BJ (cell line): ENCODE data around the gene SH3BP4. TPM values are rescaled to one million over a fixed set of nuclear protein-coding genes. Genes with fewer than 3 reads are reported as not detected.

Experiments used
- CTCF ChIA-PET: fragments of 350-600 bp; formaldehyde crosslinking; extraction: SDS; loops from one replicate; lab custom pipeline; 2021; ENCODE audit warnings: antibody characterized with exemption, inconsistent platforms; lab: Yijun Ruan, JAX
- POLR2A ChIA-PET: fragments of 300-600 bp; sonication (Branson Sonifier 250); formaldehyde crosslinking; extraction: SDS; loops from one replicate; lab custom pipeline; 2021; ENCODE audit warnings: antibody characterized with exemption; lab: Charles Lee
- DNase-seq: peaks from one replicate; pipeline ENCODE4 v3.0.0-alpha.2; 2011; ENCODE audit warnings: low read depth
- H3K27me3 ChIP-seq: 2 replicates; pipeline ENCODE4 v1.6.0; 2011; ENCODE audit warnings: low read length; ENCODE audit not compliant: control insufficient read depth, insufficient read depth
- H3K36me3 ChIP-seq: 2 replicates; pipeline ENCODE4 v1.5.1; 2011; ENCODE audit warnings: low read length; ENCODE audit not compliant: control insufficient read depth, insufficient read depth
- H3K4me3 ChIP-seq: 2 replicates; pipeline ENCODE4 v1.5.1; 2011; ENCODE audit warnings: low read depth, mild to moderate bottlenecking, control low read depth, low read length
- CTCF ChIP-seq: IDR thresholded peaks from 2 replicates; pipeline ENCODE4 v1.5.1; 2011; ENCODE audit warnings: low read depth, mild to moderate bottlenecking, control low read depth, inconsistent platforms, low read length, moderate library complexity; ENCODE audit not compliant: insufficient read depth
- polyA plus RNA-seq: library from polyadenylated mRNA; depleted of rRNA; stranded (reverse); fragments of >200 nt; gene quantifications from 2 replicates; pipeline ENCODE4 v1.2.3, GENCODE V29; 2011

Gene SH3BP4
- polyA plus RNA-seq, 1 experiment: 106 TPM

GRCh38 chr2:235031686-235032373 is 80.0 kb downstream of the SH3BP4 start:
- no peak for DNase-seq
- H3K4me3 ChIP-seq: no peak overlapping the region
- CTCF ChIA-PET: no interaction called here
- no peaks in the 10 kb centered on the region for H3K27me3 ChIP-seq
- POLR2A ChIA-PET: no interaction called here
- no peak for TF ChIP-seq CTCF
- H3K36me3 ChIP-seq: peaks cover 17% of the 10 kb centered on the region

- no peak overlapping the region for H3K4me3 ChIP-seq
- no peak for TF ChIP-seq CTCF
- CTCF ChIA-PET: no interaction called here
- DNase-seq: no peak
- peaks cover 19% of the 10 kb centered on the region for H3K36me3 ChIP-seq
- POLR2A ChIA-PET: no interaction called here
- H3K27me3 ChIP-seq: no peaks in the 10 kb centered on the region
Observed at GRCh38 chr2:235032466-235032865, 80.6 kb downstream of the SH3BP4 start.

GRCh38 chr2:235032949-235033348 is 81.1 kb downstream of the SH3BP4 start:
- CTCF ChIA-PET: no interaction called here
- no peak for DNase-seq
- H3K36me3 ChIP-seq: peaks cover 19% of the 10 kb centered on the region
- TF ChIP-seq CTCF: no peak
- POLR2A ChIA-PET: no interaction called here
- H3K27me3 ChIP-seq: no peaks in the 10 kb centered on the region
- no peak overlapping the region for H3K4me3 ChIP-seq

GRCh38 chr2:235034265-235035118 is 82.7 kb downstream of the SH3BP4 start:
- Histone ChIP-seq H3K4me3 (no peak overlapping the region), H3K27me3 (no peaks in the 10 kb centered on the region), H3K36me3 (peaks cover 22% of the 10 kb centered on the region)
- no peak for DNase-seq
- CTCF ChIA-PET: no interaction called here
- POLR2A ChIA-PET: no interaction called here
- TF ChIP-seq CTCF: no peak

GRCh38 chr2:235037604-235038166 is 85.9 kb downstream of the SH3BP4 start:
- ChIA-PET POLR2A (no interaction called here), CTCF (no interaction called here)
- peaks cover 40% of the 10 kb centered on the region for H3K36me3 ChIP-seq
- TF ChIP-seq CTCF: no peak
- no peak overlapping the region for H3K4me3 ChIP-seq
- DNase-seq: no peak
- no peaks in the 10 kb centered on the region for H3K27me3 ChIP-seq
